ENCODE data around the gene SIGMAR1. TPM values are rescaled to one million over a fixed set of nuclear protein-coding genes. Genes with fewer than 3 reads are reported as not detected.

Gene SIGMAR1
- total and polyA plus RNA-seq, 2 experiments from 2014 or later = 126 to 240 TPM

DNA sequence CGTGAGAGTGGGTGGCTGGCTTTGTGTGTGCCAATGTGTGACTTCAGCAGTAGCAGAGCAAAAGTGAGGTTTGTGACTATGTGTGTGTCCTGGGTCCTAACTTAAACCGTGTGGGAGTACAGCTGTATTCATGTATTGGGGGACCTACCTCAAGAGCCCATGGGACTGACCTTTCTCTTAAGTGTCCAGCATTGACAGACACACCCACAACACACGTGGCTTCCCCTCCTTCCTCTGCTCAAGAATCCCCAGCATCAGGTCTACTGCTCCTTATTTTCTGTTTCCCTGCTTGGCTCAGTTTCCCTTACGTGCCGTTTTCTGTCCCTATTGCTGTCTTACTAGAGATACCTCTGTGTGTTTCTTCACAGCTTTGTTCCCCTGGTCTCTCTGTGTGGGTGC is 15.0 kb upstream of the SIGMAR1 start:
- Histone ChIP-seq H3K9me3 (ENCODE audit: low read depth) (no peaks in the 10 kb centered on the region), H3K4me2 (peak overlapping the region; percentile 87), H3K36me3 (replicated peaks; ENCODE audit: insufficient read depth, low read depth) (no peaks in the 10 kb centered on the region), H3K27ac (peak overlapping the region; percentile 94), H3K79me2 (peaks cover 25% of the 10 kb centered on the region), H2AFZ (no peak overlapping the region), H3K4me3 (no peak overlapping the region), H3K27me3 (no peaks in the 10 kb centered on the region), H3K9me2 (replicated peaks; ENCODE audit: insufficient read depth) (no peaks in the 10 kb centered on the region), H4K20me1 (ENCODE audit: insufficient read depth, poor library complexity, severe bottlenecking) (no peaks in the 10 kb centered on the region), H3K4me1 (ENCODE audit: insufficient read depth) (peaks cover 45% of the 10 kb centered on the region)
- no peak for TF ChIP-seq EZH2phosphoT487 (IDR thresholded peaks at IDR 0.05; ENCODE audit: low read depth, severe bottlenecking, unreplicated experiment)
- TF ChIP-seq, protein P1, sequence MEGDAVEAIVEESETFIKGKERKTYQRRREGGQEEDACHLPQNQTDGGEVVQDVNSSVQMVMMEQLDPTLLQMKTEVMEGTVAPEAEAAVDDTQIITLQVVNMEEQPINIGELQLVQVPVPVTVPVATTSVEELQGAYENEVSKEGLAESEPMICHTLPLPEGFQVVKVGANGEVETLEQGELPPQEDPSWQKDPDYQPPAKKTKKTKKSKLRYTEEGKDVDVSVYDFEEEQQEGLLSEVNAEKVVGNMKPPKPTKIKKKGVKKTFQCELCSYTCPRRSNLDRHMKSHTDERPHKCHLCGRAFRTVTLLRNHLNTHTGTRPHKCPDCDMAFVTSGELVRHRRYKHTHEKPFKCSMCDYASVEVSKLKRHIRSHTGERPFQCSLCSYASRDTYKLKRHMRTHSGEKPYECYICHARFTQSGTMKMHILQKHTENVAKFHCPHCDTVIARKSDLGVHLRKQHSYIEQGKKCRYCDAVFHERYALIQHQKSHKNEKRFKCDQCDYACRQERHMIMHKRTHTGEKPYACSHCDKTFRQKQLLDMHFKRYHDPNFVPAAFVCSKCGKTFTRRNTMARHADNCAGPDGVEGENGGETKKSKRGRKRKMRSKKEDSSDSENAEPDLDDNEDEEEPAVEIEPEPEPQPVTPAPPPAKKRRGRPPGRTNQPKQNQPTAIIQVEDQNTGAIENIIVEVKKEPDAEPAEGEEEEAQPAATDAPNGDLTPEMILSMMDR (IDR thresholded peaks at IDR 0.05; ENCODE audit: poor library complexity) = no peak
- TF ChIP-seq EZH2 (IDR thresholded peaks at IDR 0.05; ENCODE audit: borderline replicate concordance) = no peak
- 45% methylated on average over 5 of the region's 5 CpGs for WGBS (ENCODE audit: low lambda C conversion rate, missing lambda C conversion rate)
- DNase-seq (ENCODE audit: low spot score) = no peak

DNA sequence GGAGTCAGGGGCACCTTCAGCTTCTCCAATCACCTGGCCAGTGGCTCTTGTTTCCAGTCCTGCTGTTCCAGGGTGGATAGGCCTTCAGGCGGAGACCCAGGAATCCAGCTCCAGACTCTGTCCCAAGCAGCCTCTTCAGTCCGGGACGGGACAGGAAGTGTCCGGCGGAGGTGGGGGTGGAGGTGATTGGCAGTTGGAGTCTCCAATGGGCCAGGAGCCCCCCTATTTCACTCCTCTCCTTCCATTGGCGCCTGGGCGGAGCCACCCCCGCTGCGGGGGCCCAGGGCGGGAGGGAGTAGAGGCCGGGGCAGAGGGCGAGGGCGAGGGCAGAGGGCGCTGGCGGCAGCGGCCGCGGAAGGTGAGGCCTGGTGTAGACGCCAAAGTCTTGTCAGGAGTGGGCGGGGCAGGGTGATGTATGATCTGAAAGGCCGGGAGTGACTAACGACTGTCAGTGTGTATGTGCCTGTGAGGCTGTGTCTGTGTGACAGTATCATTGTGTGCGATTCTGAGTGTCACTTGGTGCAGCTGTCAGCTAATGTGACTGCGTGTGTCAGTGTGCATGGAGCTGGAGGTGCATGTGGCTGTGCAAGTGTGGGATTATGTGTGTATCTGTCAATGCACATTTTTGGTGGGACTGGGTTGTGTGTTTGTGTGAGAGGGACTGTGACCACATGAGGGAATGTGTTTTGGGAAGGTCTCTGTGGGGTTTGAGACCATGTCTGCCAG is 14.5 kb upstream of the SIGMAR1 start, which contains the start of gene IL11RA:
TSS of gene IL11RA (plus strand) at position 310 of the 726 bp plus-strand sequence. CDS start 3,033 bp downstream, outside the sequence.
- Histone ChIP-seq H3K9me2 (replicated peaks; ENCODE audit: insufficient read depth) (no peaks in the 10 kb centered on the region), H3K27ac (peak within 1 kb of the TSS; percentile 94), H3K4me3 (no peak within 1 kb of the TSS), H3K4me1 (ENCODE audit: insufficient read depth) (peaks cover 49% of the 10 kb centered on the region), H3K9me3 (ENCODE audit: low read depth) (no peaks in the 10 kb centered on the region), H3K27me3 (no peaks in the 10 kb centered on the region), H2AFZ (peak within 1 kb of the TSS; percentile 12), H3K4me2 (peak within 1 kb of the TSS; percentile 87), H4K20me1 (ENCODE audit: insufficient read depth, poor library complexity, severe bottlenecking) (no peaks in the 10 kb centered on the region), H3K36me3 (replicated peaks; ENCODE audit: insufficient read depth, low read depth) (no peaks in the 10 kb centered on the region), H3K79me2 (peaks cover 30% of the 10 kb centered on the region)
- TF ChIP-seq EZH2phosphoT487 (IDR thresholded peaks at IDR 0.05; ENCODE audit: low read depth, severe bottlenecking, unreplicated experiment) (no peak), EZH2 (IDR thresholded peaks at IDR 0.05; ENCODE audit: borderline replicate concordance) (no peak)
- TF ChIP-seq, protein P1 (IDR thresholded peaks at IDR 0.05; ENCODE audit: poor library complexity) = no peak
- DNase-seq (ENCODE audit: low spot score) = peak; percentile 92
- WGBS (ENCODE audit: low lambda C conversion rate, missing lambda C conversion rate) = 3% methylated on average over 15 of the region's 24 CpGs

DNA sequence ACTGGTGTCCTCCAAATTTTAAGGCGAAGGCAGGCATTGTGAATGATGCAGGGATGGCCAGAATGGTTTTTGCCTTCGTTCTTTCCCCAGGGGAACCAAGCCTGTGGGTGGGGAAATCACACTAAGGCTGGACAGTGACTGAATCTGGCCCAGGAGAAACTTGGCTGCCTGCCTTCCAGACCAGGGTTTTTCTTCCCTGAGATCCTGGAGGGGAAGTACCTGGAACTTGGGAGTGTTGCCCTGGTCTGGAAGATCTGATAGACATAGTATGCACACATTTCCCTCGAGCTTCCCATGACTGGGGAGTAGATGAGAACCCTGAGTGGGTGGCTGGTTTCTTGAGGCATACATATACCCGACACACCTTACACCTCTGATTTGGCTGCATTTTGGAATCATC is 13.7 kb upstream of the SIGMAR1 start:
- Histone ChIP-seq H3K4me1 (ENCODE audit: insufficient read depth) (peaks cover 49% of the 10 kb centered on the region), H3K79me2 (peaks cover 30% of the 10 kb centered on the region), H3K27ac (peak overlapping the region; percentile 94), H2AFZ (no peak overlapping the region), H3K9me3 (ENCODE audit: low read depth) (no peaks in the 10 kb centered on the region), H3K36me3 (replicated peaks; ENCODE audit: insufficient read depth, low read depth) (no peaks in the 10 kb centered on the region), H3K9me2 (replicated peaks; ENCODE audit: insufficient read depth) (no peaks in the 10 kb centered on the region), H3K4me3 (no peak overlapping the region), H3K27me3 (no peaks in the 10 kb centered on the region), H3K4me2 (peak overlapping the region; percentile 87), H4K20me1 (ENCODE audit: insufficient read depth, poor library complexity, severe bottlenecking) (no peaks in the 10 kb centered on the region)
- TF ChIP-seq EZH2phosphoT487 (IDR thresholded peaks at IDR 0.05; ENCODE audit: low read depth, severe bottlenecking, unreplicated experiment) (no peak), EZH2 (IDR thresholded peaks at IDR 0.05; ENCODE audit: borderline replicate concordance) (no peak)
- TF ChIP-seq, protein P1 (IDR thresholded peaks at IDR 0.05; ENCODE audit: poor library complexity) = no peak
- WGBS (ENCODE audit: low lambda C conversion rate, missing lambda C conversion rate) = 74% methylated on average over 4 of the region's 4 CpGs
- DNase-seq (ENCODE audit: low spot score) = peak; percentile 48
